GM12865 (cell line): ENCODE results near the gene CLEC4E.
A peak's percentile ranks its signal among the peaks of the same experiment; 100 is the strongest.
"Not testable (repeated sequence)": the region's sequence is repeated elsewhere in the genome, so short reads cannot be mapped to it uniquely, and the experiment has no call there.

Experiments used
- DNase-seq: peaks from one replicate; pipeline ENCODE4 v3.0.0; 2010; ENCODE audit warnings: low read depth
- H3K4me3 ChIP-seq: 2 replicates; pipeline ENCODE4 v1.5.1; 2011; ENCODE audit warnings: mild to moderate bottlenecking, low read depth, low read length, control low read depth
- CTCF ChIP-seq: IDR thresholded peaks from 2 replicates; pipeline ENCODE4 v1.5.1; 2011; ENCODE audit warnings: low read length, control low read depth, low read depth, inconsistent platforms; ENCODE audit not compliant: insufficient read depth; ENCODE audit errors: missing control alignments

Gene CLEC4E

DNA sequence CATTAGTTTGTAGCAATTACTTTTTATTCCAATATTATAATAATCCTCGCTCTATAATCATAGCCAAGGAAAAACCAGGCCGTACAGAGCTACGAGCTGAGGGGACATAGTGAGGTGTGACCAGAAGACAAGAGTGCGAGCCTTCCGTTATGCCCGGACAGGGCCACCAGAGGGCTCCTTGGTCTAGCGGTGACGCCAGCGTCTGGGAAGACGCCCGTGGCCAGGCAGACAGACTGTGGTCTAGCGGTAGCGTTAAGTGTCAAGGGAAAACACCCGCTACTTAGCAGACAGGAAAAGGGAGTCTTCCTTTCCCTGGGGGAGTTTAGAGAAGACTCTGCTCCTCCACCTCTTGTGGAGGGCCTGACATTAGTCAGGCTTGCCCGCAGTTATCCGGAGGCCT is 2.9 kb downstream of the CLEC4E start:
- peak; percentile 60 for TF ChIP-seq CTCF
- not testable (repeated sequence) for H3K4me3 ChIP-seq
- DNase-seq = peak; percentile 79

DNA sequence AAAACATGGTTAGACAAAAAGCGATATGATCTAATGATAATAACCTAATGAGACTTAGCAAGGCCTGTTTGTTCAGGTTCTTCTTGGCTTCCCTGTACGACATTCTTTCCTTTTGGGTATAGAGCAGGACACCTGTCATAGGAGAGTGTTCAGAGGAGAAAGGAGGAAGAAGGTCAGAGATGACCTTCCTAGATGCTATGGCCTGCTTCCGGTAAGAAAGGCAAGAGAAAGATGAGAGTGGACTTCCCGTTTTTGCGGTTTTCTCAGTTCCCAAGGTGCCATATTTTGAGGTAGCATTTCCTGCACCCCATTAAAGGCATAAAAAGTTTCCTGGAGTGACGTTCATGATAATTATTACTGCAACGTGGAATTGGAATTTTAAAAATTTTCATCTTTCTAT is 8.7 kb downstream of the CLEC4E start:
- DNase-seq = no peak
- no peak for TF ChIP-seq CTCF
- no peak overlapping the region for H3K4me3 ChIP-seq

DNA sequence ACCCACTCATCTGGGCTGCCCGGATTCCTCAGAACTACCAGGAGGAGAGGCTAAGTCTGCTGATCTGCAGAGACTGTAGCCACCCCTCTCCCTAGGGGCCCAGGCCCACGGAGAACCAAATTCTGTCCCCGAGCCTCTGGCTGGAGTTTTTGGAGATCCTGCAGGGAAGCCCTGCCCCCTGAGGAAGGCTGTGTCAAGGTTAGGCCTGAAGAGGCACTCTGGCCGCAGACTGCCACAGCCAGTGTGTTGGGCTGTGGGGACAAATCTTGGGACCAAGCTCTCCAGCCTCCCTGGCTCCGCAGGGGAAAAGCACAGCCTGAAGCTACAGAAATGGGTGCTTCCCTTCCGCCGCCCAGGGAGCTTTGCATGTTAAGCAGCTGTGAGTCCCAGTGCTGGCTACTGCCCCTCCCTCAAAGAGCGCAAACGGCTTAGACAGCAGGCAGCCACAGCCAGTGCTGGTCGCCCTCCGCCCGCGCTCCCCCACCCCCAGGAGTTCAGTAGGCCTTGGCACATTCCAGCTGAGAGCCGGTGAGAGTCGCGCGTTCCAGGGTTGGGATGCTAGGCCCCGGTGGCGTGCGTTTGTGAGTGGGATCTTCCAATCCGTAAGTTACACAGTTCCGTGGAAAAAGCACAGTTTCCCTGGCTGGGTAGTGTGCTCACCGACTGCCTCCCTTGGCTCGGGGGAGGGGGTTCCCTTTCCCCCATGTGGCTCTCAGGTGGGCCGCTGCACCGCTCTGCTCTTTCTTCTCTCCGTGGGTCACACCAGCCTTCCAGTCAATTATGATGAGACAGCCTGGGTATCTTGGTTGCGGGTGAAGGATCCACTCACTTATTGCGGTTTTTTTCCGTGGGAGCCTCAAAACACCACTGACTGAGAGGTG is 13.2 kb downstream of the CLEC4E start:
- no peak for DNase-seq
- no peak overlapping the region for H3K4me3 ChIP-seq
- TF ChIP-seq CTCF = no peak

GRCh38 chr12:8519171-8519570 is 21.5 kb downstream of the CLEC4E start:
- H3K4me3 ChIP-seq = no peak overlapping the region
- no peak for TF ChIP-seq CTCF
- DNase-seq = no peak

GRCh38 chr12:8517971-8518370 is 22.7 kb downstream of the CLEC4E start:
- DNase-seq = no peak
- H3K4me3 ChIP-seq = no peak overlapping the region

DNA sequence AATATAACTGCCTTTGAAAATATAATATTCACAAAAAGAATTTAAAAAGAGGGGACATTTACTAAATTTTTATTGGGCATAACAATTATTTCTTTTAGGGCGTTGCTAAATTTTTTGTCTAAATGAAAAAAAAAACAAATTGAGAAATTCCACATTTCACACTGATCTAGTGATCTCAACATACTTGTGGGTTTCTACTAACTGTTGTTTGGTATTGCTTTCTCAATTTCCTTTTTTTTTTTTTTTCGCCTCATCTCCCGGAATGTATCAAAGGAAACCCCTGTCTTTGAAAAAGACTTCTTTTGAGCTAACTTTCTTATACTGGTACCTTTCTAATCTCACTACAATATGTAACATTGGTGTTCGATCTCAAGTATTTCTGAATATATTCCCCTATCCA is 27.4 kb downstream of the CLEC4E start, which contains the start of gene CLEC4D:
Gene CLEC4D, plus strand, starts transcription at position 248 of the 400 bp plus-strand sequence. CDS start 230 bp downstream, outside the sequence.
- no peak within 1 kb of the TSS for H3K4me3 ChIP-seq
- no peak for DNase-seq
- TF ChIP-seq CTCF = no peak

More at GRCh38 chr12:8517971-8518370, 22.7 kb downstream of the CLEC4E start:
- no peak for TF ChIP-seq CTCF
